H1 (cell line): Measurements from ENCODE around the gene SLC39A8. TPM values are rescaled to one million over a fixed set of nuclear protein-coding genes. Genes with fewer than 3 reads are reported as not detected.

Source experiments
- CTCF ChIA-PET: fragments of 300-600 bp; sonication (Branson Sonifier 250); formaldehyde crosslinking; loops from one replicate; lab custom pipeline; 2021; ENCODE audit not compliant: partially characterized antibody; lab: Charles Lee
- POLR2A ChIA-PET: fragments of 300-600 bp; sonication (Branson Sonifier 250); formaldehyde crosslinking; loops from one replicate; lab custom pipeline; 2021; ENCODE audit warnings: inconsistent platforms; ENCODE audit not compliant: partially characterized antibody; lab: Charles Lee
- DNase-seq, 2 experiments: peaks; one replicate each; pipeline versions ENCODE4 v3.0.0 to v3.0.0-alpha.2; 2010 to 2022; ENCODE audit warnings: low spot score in 2 of 2, low read depth in 1 of 2, mixed read lengths in 1 of 2
- FAIRE-seq: peaks from 2 replicates; lab custom pipeline; 2011; peaks lifted over from hg19 to GRCh38; lab: Jason Lieb, UNC
- H2AFZ ChIP-seq: 2 replicates; pipeline ENCODE4 v1.8.1; 2012; ENCODE audit warnings: low read length, inconsistent platforms
- H2AK5ac ChIP-seq: 2 replicates; pipeline ENCODE4 v1.6.1; 2013; ENCODE audit warnings: low read depth, low read length
- H2BK120ac ChIP-seq: replicated peaks from 2 replicates; pipeline ENCODE3; 2013; ENCODE audit warnings: low read depth, low read length, inconsistent platforms
- H2BK12ac ChIP-seq: 2 replicates; pipeline ENCODE4 v1.6.1; 2013; ENCODE audit warnings: low read depth, low read length
- H2BK15ac ChIP-seq: 2 replicates; pipeline ENCODE4 v1.6.1; 2013; ENCODE audit warnings: low read length
- H2BK20ac ChIP-seq: 2 replicates; pipeline ENCODE4 v1.6.1; 2013; ENCODE audit warnings: low read length
- H2BK5ac ChIP-seq: 2 replicates; pipeline ENCODE4 v1.6.1; 2013; ENCODE audit warnings: low read depth, low read length
- H3K14ac ChIP-seq: 2 replicates; pipeline ENCODE4 v1.6.1; 2013; ENCODE audit warnings: inconsistent platforms; ENCODE audit not compliant: insufficient read length
- H3K18ac ChIP-seq: 2 replicates; pipeline ENCODE4 v1.6.1; 2013; ENCODE audit warnings: low read length; ENCODE audit errors: extremely low read depth
- H3K23ac ChIP-seq: 2 replicates; pipeline ENCODE4 v1.6.1; 2013; ENCODE audit warnings: inconsistent platforms; ENCODE audit not compliant: insufficient read length
- H3K23me2 ChIP-seq: 2 replicates; pipeline ENCODE4 v1.6.1; 2013; ENCODE audit warnings: low read depth, low read length
- H3K27ac ChIP-seq: 2 replicates; pipeline ENCODE4 v1.6.1; 2011; ENCODE audit warnings: low read depth, low read length, inconsistent platforms
- H3K27me3 ChIP-seq, 4 experiments: replicated peaks in 1 of 4; 1 replicate in 1 of 4; 2 replicates in 3 of 4; pipeline versions ENCODE4 v1.6.1 to v1.8.1; 2011 to 2013; ENCODE audit warnings: low read length in 3 of 4, mild to moderate bottlenecking in 3 of 4, inconsistent platforms in 2 of 4, mixed read lengths in 2 of 4, moderate library complexity in 1 of 4; ENCODE audit not compliant: control insufficient read depth in 3 of 4, insufficient read depth in 3 of 4; ENCODE audit errors: extremely low read depth in 1 of 4
- H3K36me3 ChIP-seq, 4 experiments: 2 replicates each; pipeline versions ENCODE4 v1.6.1 to v1.8.1; 2011 to 2013; ENCODE audit warnings: mild to moderate bottlenecking in 4 of 4, low read length in 3 of 4, moderate library complexity in 2 of 4, control low read depth in 1 of 4, inconsistent platforms in 1 of 4; ENCODE audit not compliant: insufficient read depth in 4 of 4, control insufficient read depth in 2 of 4
- H3K4ac ChIP-seq: replicated peaks from 2 replicates; pipeline ENCODE3; 2013; ENCODE audit warnings: low read length, low read depth, mixed read lengths, inconsistent platforms; ENCODE audit not compliant: insufficient read length
- H3K4me1 ChIP-seq, 4 experiments: replicated peaks in 1 of 4; 1 replicate in 1 of 4; 2 replicates in 3 of 4; pipeline versions ENCODE4 v1.6.1 to v1.8.1; 2011 to 2013; ENCODE audit warnings: low read length in 3 of 4, inconsistent platforms in 2 of 4, mixed read lengths in 1 of 4; ENCODE audit not compliant: insufficient read depth in 4 of 4, control insufficient read depth in 3 of 4
- H3K4me2 ChIP-seq, 2 experiments: 2 replicates each; pipeline versions ENCODE4 v1.6.1 to v1.8.1; 2011 to 2013; ENCODE audit warnings: low read depth in 2 of 2, low read length in 2 of 2, control low read depth in 1 of 2, inconsistent platforms in 1 of 2, mild to moderate bottlenecking in 1 of 2; ENCODE audit not compliant: insufficient read depth in 1 of 2
- H3K4me3 ChIP-seq, 4 experiments: fragments of 200-600, 300-600 bp in 1 of 4; sonication (generic), shearing (Covaris generic), sonication (Bioruptor Twin) in 1 of 4; 2 replicates each; pipeline versions ENCODE4 v1.5.1 to v1.8.1; 2011 to 2016; ENCODE audit warnings: low read length in 4 of 4, low read depth in 3 of 4, control low read depth in 2 of 4, inconsistent platforms in 2 of 4, mild to moderate bottlenecking in 2 of 4, mixed read lengths in 1 of 4, moderate library complexity in 1 of 4; ENCODE audit not compliant: insufficient read depth in 2 of 4; ENCODE audit errors: extremely low read depth in 1 of 4
- H3K56ac ChIP-seq: replicated peaks from 2 replicates; pipeline ENCODE3; 2013; ENCODE audit warnings: low read depth, mild to moderate bottlenecking, mixed read lengths, low read length, inconsistent platforms; ENCODE audit not compliant: insufficient read length
- H3K79me1 ChIP-seq: 2 replicates; pipeline ENCODE4 v1.6.1; 2013; ENCODE audit warnings: low read depth, low read length, control low read depth
- H3K79me2 ChIP-seq, 2 experiments: 2 replicates each; pipeline versions ENCODE4 v1.6.1 to v1.8.1; 2012 to 2013; ENCODE audit warnings: low read length in 2 of 2, mild to moderate bottlenecking in 2 of 2, inconsistent platforms in 1 of 2; ENCODE audit not compliant: insufficient read depth in 2 of 2, control insufficient read depth in 1 of 2
- H3K9ac ChIP-seq, 4 experiments: replicated peaks in 1 of 4; 1 replicate in 1 of 4; 2 replicates in 3 of 4; pipeline versions ENCODE4 v1.6.1 to v1.8.1; 2011 to 2013; ENCODE audit warnings: low read depth in 3 of 4, low read length in 3 of 4, control low read depth in 2 of 4, mild to moderate bottlenecking in 2 of 4, moderate library complexity in 2 of 4, inconsistent platforms in 1 of 4; ENCODE audit errors: extremely low read depth in 1 of 4
- H3K9me3 ChIP-seq, 2 experiments: 2 replicates each; pipeline versions ENCODE4 v1.6.1 to v1.8.1; 2012 to 2013; ENCODE audit warnings: mild to moderate bottlenecking in 2 of 2, moderate library complexity in 2 of 2, control low read depth in 1 of 2, inconsistent platforms in 1 of 2, low read depth in 1 of 2, low read length in 1 of 2, mixed read lengths in 1 of 2; ENCODE audit not compliant: insufficient read depth in 2 of 2
- H4K20me1 ChIP-seq, 2 experiments: replicated peaks in 1 of 2; 2 replicates each; pipeline versions ENCODE3 to v1.8.1; 2011 to 2013; ENCODE audit warnings: inconsistent platforms in 2 of 2, low read length in 2 of 2, mild to moderate bottlenecking in 1 of 2; ENCODE audit not compliant: insufficient read depth in 2 of 2, control insufficient read depth in 1 of 2
- H4K5ac ChIP-seq: 2 replicates; pipeline ENCODE4 v1.6.1; 2013; ENCODE audit warnings: low read length, low read depth, mixed read lengths, inconsistent platforms; ENCODE audit not compliant: insufficient read length
- H4K8ac ChIP-seq: 2 replicates; pipeline ENCODE4 v1.8.0; 2013; ENCODE audit warnings: mild to moderate bottlenecking, moderate library complexity, low read length, inconsistent platforms; ENCODE audit not compliant: insufficient read depth; ENCODE audit errors: extremely low read depth
- H4K91ac ChIP-seq: replicated peaks from 2 replicates; pipeline ENCODE3; 2013; ENCODE audit warnings: low read length, mixed read lengths, inconsistent platforms; ENCODE audit not compliant: insufficient read length
- BACH1 ChIP-seq: IDR thresholded peaks from 2 replicates; pipeline ENCODE4 v1.6.1; 2012; ENCODE audit warnings: low read length, improper control_type of control experiment
- BRCA1 ChIP-seq: IDR thresholded peaks from 2 replicates; pipeline ENCODE4 v1.6.1; 2012; ENCODE audit warnings: low read depth, low read length, improper control_type of control experiment
- JUND ChIP-seq: IDR thresholded peaks from 2 replicates; pipeline ENCODE4 v1.6.1; 2011; ENCODE audit warnings: mild to moderate bottlenecking, improper control_type of control experiment, low read length
- PHF8 ChIP-seq: fragments of 200-600 bp; sonication (generic); conservative IDR thresholded peaks from 2 replicates; pipeline ENCODE4 v1.7.1; 2012; ENCODE audit warnings: low read depth, mild to moderate bottlenecking, inconsistent platforms, low read length, moderate library complexity
- POU5F1 ChIP-seq: IDR thresholded peaks from 2 replicates; pipeline ENCODE4 v1.6.1; 2011; ENCODE audit warnings: low read depth, mild to moderate bottlenecking, low read length, moderate library complexity
- WGBS, 2 experiments: shearing (Covaris generic) in 1 of 2; methylation state at CpG; one replicate each; pipeline versions ENCODE4 v1.1.6 to v1.1.7; 2013 to 2015; ENCODE audit warnings: low lambda C conversion rate in 2 of 2, mixed read lengths in 2 of 2, inconsistent platforms in 1 of 2, low coverage in 1 of 2, missing lambda C conversion rate in 1 of 2; ENCODE audit not compliant: insufficient replicate concordance in 2 of 2, insufficient coverage in 1 of 2, insufficient read length in 1 of 2; ENCODE audit errors: extremely low coverage in 1 of 2, missing lambda C conversion rate in 1 of 2; 5-methylcytosine and 5-hydroxymethylcytosine counted together
- polyA plus RNA-seq, 7 experiments: library from polyadenylated mRNA; depleted of rRNA in 3 of 7; stranded (reverse) in 5 of 7; unstranded in 2 of 7; fragments of >200 nt in 5 of 7; fragments of 200-250 nt in 2 of 7; gene quantifications; 1 replicate in 5 of 7; 2 replicates in 1 of 7; 4 replicates in 1 of 7; pipeline versions ENCODE4 v1.2.1 to v1.2.3, GENCODE V29; 2011 to 2013; ENCODE audit warnings: missing spikeins in 2 of 7, mixed read lengths in 2 of 7
- total RNA-seq: library from RNA; stranded (reverse); fragmentation: NEBNext Ultra II Directional; extraction: Animal tissue kit (Norgen Biotek cat#: 25700); gene quantifications from 2 replicates; pipeline ENCODE4 v1.2.1, GENCODE V29; 2021

Gene SLC39A8
- total and polyA plus RNA-seq, 2 of the 8 experiments (the other 6 are each of a cell fraction or from before 2014, with no cell fraction given): 6.4 to 38.7 TPM

DNA sequence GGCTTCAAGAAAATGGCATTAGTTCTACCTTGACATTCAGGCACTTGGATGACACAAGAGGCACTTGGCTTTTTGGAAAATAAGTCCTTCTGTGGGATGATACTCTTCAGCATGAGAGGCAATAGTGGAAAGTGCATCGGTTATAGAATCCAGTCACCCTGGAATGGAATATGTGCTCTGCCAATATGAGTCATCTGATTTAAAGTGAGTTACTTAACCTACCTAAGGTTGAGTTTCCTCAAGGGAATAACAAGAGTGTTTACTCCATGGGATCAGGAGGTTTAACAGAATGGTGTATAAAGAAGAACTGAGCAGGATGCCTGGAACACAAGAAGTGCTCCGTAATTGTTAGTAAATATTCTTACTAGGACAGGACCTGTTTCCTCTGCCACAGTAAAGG is 10.7 kb downstream of the SLC39A8 start:
- Histone ChIP-seq H3K23me2 (no peaks in the 10 kb centered on the region), H4K5ac (no peak overlapping the region), H3K27me3 (no peaks in the 10 kb centered on the region), H3K23ac (no peak overlapping the region), H2BK20ac (no peak overlapping the region), H2AFZ (no peak overlapping the region), H3K9me3 (no peaks in the 10 kb centered on the region), H2BK5ac (no peak overlapping the region), H2BK12ac (no peak overlapping the region), H4K91ac (no peak overlapping the region), H4K8ac (no peak overlapping the region), H3K36me3 (no peaks in the 10 kb centered on the region), H3K14ac (no peak overlapping the region), H3K9ac (no peak overlapping the region), H3K4ac (no peak overlapping the region), H3K79me2 (peaks cover 0 to 10% of the 10 kb centered on the region in 2 experiments; a peak in 2 of 4 replicates), H3K4me2 (no peak overlapping the region), H4K20me1 (no peaks in the 10 kb centered on the region), H3K56ac (no peak overlapping the region), H3K18ac (no peak overlapping the region), H2AK5ac (no peak overlapping the region), H2BK15ac (no peak overlapping the region), H3K27ac (no peak overlapping the region), H3K4me1 (no peaks in the 10 kb centered on the region; a peak in 1 of 7 replicates), H3K4me3 (no peak overlapping the region), H3K79me1 (no peaks in the 10 kb centered on the region), H2BK120ac (no peak overlapping the region)
- CTCF ChIA-PET: interaction anchor here (2.1 kb wide), 1 partner anchor 12 kb away, joined by 7 read pairs; no protein-coding TSS in a partner anchor
- WGBS, 2 experiments: 90% methylated on average over 2 of the region's 2 CpGs; no CpG with 5 or more reads in 1 of the 2 experiments
- FAIRE-seq: no peak
- POLR2A ChIA-PET: interaction anchor here (0.9 kb wide), 1 partner anchor 12 kb away, joined by 3 read pairs; no protein-coding TSS in a partner anchor
- no peak for DNase-seq
- TF ChIP-seq JUND: no peak
- TF ChIP-seq BRCA1: no peak
- TF ChIP-seq POU5F1: no peak
- no peak for TF ChIP-seq BACH1
- TF ChIP-seq PHF8: no peak
